ENCODE results near the gene PEX5. TPM values are rescaled to one million over a fixed set of nuclear protein-coding genes. Genes with fewer than 3 reads are reported as not detected.
"Not testable (repeated sequence)": the region's sequence is repeated elsewhere in the genome, so short reads cannot be mapped to it uniquely, and the experiment has no call there.

The PEX5 gene
- total RNA-seq, 2 donors from 2014 or later: 31.5 to 33.1 TPM

DNA sequence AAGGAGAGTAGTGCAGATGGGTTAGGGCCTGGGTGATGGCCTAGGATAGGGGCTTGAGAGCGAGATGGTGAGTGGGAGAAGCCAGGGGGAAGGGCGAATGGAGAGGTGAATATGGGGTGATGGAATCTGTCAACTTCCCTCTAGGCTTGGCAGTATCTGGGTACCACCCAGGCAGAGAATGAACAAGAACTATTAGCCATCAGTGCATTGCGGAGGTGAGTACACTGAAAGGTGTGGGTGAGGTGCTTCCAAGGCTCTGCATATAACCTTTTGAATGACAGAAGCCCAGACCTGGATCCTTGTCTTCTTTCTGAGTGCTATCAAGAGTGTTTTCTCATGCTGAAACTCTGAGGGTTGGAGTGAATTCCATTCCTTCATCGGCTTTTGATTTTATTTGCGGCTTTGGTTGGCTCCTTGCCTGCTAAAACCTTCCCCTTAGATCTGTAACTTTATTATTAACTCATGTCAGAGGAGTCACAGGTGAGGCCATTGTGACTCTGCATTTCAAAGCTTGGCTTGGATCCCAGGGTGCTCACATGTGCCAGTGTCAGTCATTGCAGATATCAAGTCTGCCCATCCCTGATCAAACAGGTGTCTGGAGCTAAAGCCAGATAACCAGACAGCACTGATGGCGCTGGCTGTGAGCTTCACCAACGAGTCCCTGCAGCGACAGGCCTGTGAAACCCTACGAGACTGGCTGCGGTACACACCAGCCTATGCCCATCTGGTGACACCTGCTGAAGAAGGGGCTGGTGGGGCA, 18.6 kb downstream of the PEX5 start:
- intact Hi-C loops (cut with DNase I): no loop called here
- ATAC-seq (no peak), DNase-seq (no peak)

DNA sequence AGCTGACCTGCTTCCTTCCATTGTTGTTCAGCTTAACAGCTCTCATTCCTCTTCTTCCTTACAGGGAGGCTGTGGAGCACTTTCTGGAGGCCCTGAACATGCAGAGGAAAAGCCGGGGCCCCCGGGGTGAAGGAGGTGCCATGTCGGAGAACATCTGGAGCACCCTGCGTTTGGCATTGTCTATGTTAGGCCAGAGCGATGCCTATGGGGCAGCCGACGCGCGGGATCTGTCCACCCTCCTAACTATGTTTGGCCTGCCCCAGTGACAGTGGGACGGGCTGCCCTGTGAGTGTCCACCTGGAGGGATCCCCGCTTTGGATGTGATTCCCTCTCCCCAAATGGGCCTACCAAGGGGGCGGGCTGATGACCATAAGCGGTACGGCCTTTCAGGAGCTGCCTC, 20.5 kb downstream of the PEX5 start:
- intact Hi-C loops (cut with DNase I): no loop called here
- ATAC-seq (no peak), DNase-seq (no peak)

DNA sequence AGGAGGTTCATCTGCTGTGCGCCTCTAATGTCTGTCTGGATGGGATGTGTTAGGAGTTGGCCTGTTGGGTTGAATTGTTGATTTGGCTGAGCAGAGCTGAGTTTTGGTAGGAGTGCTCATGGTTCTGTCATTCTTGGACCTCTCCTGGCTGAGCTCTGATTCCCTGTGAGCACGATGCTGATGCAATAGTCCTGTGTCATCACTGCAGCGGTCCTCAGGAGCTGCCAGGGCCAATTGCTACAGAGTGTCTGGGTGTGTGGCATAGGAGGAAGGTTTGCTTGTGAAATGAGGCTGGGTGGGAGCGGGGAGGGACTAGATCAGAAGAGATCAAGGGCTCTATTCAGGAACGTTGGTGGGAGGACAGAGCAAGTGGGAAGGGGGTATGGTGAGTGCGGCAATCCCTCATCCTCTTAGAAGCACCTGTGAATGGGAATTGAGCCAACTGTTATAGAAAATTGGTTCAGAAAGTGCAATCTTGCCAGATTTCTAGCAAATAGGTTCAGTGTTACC, 21.2 kb downstream of the PEX5 start:
- peak in 1 of 2 donors; percentile 70 for ATAC-seq
- intact Hi-C loops (cut with DNase I): no loop called here
- DNase-seq: no peak

DNA sequence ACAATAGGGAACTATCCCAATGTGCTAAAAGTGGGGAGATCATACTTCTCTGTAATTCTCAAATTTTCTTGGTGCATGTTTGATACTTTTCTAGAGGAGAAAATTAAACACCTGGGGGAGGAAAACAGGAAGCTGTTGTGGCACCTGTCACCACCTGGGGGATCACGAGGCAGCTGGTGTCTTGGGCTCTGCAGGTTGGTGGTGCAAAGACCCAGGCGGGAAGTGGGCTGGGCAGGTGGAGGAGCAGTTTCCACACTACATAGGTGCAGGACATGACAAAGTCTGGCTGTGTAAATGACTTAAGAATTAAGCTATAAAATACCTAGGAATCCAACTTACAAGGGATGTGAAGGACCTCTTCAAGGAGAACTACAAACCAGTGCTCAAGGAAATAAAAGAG, 23.2 kb downstream of the PEX5 start:
- DNase-seq (no peak), ATAC-seq (no peak)
- intact Hi-C loops (cut with DNase I): no loop called here

DNA sequence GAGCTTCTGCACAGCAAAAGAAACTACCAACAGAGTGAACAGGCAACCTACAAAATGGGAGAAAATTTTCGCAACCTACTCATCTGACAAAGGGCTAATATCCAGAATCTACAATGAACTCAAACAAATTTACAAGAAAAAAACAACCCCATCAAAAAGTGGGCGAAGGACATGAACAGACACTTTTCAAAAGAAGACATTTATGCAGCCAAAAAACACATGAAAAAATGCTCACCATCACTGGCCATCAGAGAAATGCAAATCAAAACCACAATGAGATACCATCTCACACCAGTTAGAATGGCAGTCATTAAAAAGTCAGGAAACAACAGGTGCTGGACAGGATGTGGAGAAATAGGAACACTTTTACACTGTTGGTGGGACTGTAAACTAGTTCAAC, 24.3 kb downstream of the PEX5 start:
- intact Hi-C loops (cut with DNase I); DNase-seq; ATAC-seq: not testable (repeated sequence)

DNA sequence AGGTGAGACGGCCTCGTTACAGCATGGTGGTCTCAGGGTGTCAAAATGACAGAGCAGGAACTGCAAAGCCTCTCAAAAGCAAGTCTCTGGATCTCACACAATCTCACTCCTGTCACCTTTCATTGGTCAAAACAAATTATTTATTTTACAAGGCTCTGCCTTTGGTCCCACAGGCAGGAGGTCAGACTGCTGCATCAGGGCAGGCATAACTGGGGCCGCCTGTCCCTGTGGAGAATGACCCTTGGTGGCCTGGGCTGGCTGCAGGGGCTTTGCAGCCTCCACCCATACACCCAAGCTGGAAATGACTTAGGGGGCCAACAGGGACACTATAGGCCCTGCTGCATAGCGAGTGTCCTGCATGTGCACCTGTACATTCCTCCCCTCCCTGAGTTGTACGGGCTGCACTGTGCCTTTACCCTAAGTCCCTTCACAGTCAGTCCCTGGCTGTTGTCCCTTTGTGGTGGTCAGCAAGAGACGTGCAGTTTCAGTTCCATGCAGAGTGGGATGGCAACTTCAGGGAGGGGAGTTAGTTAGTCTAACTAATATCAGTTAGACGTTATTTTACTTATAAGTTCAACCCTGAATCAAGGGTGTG, 28.1 kb downstream of the PEX5 start:
- DNase-seq (no peak), ATAC-seq (no peak)
- intact Hi-C loops (cut with DNase I): loop anchor here in 1 of 2 donors (2.0 kb wide), 1 partner anchor 243 kb away; no protein-coding TSS in a partner anchor

DNA sequence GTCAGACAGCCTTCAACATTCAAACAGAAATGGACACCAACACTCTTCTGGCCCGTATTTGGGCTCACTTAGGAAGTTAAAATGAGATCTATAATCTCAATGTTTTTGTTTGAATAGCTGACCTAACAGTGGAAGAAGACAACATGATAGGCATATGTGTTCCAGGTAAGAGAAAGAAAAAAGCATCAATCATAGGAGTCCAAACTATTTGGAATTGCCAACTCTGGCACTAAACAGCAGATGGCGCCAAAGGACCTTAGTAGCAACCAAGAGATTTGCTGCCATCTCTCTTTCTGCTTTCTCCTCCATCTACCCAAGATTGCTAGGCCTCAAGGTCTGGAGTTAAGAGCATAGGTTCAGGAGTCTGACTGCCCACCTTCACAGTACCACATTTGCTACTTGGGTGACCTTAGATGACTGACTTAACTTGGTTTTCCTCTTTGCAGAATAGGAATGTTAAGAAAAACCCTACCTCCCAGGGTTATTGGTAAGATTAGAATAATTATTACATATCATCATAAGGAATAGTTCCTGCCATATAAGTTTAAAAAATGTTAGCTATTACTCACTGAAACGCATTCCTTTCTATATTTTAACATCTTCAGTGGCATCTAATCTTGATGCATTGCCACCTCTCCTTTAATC, 30.2 kb downstream of the PEX5 start:
- intact Hi-C loops (cut with DNase I): loop anchor here (1.0 to 10.0 kb wide), 5 partner anchors 238 to 585 kb away; no protein-coding TSS in a partner anchor
- ATAC-seq: peak; percentile 55 to 58
- peak; percentile 69 for DNase-seq

DNA sequence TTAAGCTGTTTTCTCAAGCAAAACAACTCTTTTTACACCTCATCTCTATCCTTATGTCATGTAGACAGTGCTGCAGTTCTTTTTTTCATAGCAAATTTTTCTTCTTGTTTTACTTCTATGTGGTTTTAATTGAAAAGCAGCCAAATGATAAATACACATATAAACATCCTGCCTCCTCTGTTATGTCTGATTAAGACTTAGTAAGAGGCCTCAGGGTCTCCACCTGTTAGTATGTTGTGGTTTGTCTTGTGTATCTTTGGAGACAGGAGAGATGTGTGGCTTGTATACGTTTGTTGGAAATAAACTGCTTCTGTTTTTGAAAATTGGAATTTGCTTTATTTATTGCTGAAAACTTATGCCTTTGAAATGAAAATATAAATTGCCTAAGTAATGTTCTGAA, 32.0 kb downstream of the PEX5 start:
- DNase-seq (no peak), ATAC-seq (no peak)
- intact Hi-C loops (cut with DNase I): loop anchor here (5.0 to 10.0 kb wide), 3 partner anchors 236 to 583 kb away; no protein-coding TSS in a partner anchor

DNA sequence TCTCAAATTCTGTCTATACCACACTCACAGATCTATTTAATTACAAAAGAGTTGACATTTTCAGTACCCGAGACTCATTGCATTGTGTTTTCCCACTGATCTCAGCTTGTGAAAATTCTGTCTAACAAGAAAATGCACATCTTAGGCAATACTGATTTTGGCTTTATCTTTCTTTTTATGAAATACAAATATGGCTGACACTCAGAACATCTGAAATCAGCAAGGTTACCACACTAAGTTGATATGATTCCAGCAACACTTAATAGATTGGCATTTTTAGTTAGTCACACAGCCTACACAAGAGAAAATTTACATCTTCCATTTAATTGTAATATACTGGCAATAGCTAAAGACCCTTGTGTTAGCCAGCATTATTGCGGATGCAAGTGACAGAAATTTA, 40.3 kb downstream of the PEX5 start:
- ATAC-seq (no peak), DNase-seq (no peak)
- intact Hi-C loops (cut with DNase I): loop anchor here in 1 of 2 donors (10.0 kb wide), 1 partner anchor 575 kb away; no protein-coding TSS in a partner anchor

DNA sequence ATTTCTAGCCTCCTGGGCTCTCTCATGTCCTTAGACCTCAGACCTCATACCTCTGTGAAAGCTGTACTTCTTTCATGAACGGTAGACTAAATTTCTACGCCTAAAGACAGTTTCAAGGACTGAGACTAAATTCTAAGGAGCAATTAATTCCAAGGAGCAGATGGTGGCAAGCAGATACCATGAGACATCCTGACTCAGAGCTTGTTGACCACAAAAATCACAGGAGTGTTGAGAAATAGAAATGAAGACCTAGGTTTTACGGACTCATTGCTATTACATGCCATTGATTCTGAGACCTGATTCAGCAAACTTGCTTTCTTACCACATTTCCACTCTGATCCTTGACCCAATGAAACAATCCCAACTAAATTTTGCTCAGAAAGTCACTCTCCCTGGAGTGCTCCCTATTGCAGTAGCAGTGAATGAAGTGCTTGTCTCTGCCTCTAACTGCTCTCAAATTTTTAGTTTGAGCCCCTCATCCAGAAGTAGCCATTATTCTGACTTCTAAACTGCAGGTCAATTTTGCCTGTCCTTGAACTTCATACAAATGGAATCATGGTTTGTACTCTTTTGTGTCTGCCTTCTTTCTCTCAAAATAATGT, 52.0 kb downstream of the PEX5 start:
- DNase-seq (no peak), ATAC-seq (no peak)
- intact Hi-C loops (cut with DNase I): no loop called here

DNA sequence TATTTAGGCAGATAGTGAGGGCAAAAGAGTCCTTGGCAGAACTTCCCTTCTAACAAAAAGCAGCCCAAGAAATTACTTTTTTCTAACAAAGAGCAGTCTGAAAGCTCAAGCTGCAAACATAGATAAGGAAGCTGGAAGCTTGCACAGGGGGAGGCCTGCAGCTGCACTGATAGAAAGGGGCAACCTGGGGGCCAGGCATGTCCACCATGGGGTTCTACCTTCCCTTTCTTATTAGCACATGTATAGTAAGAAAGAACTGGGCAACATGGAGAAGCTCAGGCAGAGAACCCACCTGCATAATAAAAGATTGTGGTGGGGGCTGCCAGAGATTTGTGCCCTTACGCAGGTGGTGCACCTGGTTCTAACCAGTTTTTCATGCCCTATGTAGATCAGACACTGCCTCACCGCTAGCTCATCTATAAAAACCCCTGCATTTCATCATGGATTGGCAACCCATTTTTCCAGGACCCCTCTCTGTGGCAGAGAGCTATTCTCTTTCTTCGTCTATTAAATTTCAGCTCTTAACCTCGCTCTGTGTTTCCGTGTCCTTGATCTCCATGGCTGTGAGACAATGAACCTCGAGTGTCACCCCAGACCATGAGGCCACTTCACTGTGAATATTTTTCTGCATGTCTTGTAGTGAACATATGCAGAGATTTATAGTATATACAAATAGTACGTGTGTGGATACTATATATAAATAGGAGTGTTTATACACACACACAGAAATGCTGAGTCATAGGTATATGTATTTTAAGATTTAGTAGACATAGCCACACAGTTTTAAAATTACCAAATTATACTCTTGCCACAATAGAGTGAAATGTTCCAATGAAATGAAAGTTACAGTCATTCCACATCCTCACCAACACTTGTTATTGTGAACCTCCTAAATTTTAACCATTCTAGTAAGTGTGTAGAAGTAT, 53.0 kb downstream of the PEX5 start:
- ATAC-seq (no peak), DNase-seq (no peak)
- intact Hi-C loops (cut with DNase I): no loop called here

DNA sequence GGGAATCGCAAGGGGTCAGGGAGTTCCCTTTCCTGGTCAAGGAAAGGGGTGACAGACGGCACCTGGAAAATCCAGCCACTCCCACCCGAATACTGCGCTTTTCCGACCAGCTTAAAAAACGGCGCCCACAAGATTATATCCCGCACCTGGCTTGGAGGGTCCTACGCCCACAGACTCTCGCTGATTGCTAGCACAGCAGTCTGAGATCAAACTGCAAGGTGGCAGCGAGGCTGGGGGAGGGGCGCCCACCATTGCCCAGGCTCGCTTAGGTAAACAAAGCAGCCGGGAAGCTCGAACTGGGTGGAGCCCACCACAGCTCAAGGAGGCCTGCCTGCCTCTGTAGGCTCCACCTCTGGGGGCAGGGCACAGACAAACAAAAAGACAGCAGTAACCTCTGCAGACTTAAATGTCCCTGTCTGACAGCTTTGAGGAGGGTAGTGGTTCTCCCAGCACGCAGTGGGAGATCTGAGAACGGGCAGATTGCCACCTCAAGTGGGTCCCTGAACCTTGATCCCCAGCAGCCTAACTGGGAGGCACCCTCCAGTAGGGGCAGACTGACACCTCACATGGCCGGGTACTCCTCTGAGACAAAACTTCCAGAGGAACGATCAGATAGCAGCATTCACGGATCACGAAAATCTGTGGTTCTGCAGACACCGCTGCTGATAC, 62.0 kb downstream of the PEX5 start:
- ATAC-seq; intact Hi-C loops (cut with DNase I); DNase-seq: not testable (repeated sequence)

DNA sequence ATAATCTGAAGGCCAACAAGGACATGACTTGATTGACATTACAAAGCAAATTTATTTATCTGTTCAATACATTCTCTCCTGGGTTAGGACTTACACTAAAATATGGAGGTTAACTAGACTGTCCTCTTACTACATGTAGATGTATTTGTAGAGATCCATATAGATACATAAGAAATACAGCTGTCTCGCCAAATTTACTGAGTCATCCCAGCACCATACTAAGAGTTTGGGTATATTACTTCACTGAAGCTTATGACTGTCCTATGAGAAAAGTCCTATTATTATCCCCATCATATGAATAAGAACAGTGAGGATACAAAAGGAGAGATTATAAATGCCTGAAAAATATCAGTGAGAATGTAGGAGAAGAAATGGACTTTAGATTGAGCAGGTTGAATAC, 69.6 kb downstream of the PEX5 start:
- intact Hi-C loops (cut with DNase I): no loop called here
- DNase-seq: no peak
- no peak for ATAC-seq

Other genes with a start within 250 kb of the PEX5 start
- gene RNU7-1, start 245.9 kb upstream of the PEX5 start, total RNA-seq: not detected
- 100 to 1,000 TPM; 249 to 282 TPM for gene C12orf57, start 245.7 kb upstream of the PEX5 start, total RNA-seq
- gene PTPN6, start 238.3 kb upstream of the PEX5 start, total RNA-seq: 10 to 100 TPM; 13.0 to 18.9 TPM
- 100 to 1,000 TPM; 117 to 157 TPM for gene PHB2, start 219.0 kb upstream of the PEX5 start, total RNA-seq
- gene EMG1, start 218.8 kb upstream of the PEX5 start, total RNA-seq: 10 to 100 TPM; 34.4 to 36.6 TPM
- 10 to 100 TPM; 22.6 to 29.4 TPM for gene LPCAT3, start 171.2 kb upstream of the PEX5 start, total RNA-seq
- 100 to 1,000 TPM; 222 to 287 TPM for gene C1S, start 129.0 kb upstream of the PEX5 start, total RNA-seq
- gene C1R, start 97.2 kb upstream of the PEX5 start, total RNA-seq: 100 to 1,000 TPM; 331 to 488 TPM
- gene C1RL, start 80.5 kb upstream of the PEX5 start, total RNA-seq: 10 to 100 TPM; 23.0 to 29.8 TPM
- 1 to 10 TPM in 1 of 2 donors, under 1 TPM in 1; 0.97 to 2.1 TPM for gene RBP5, start 60.8 kb upstream of the PEX5 start, total RNA-seq
- 10 to 100 TPM; 14.7 to 17.0 TPM for gene CLSTN3, start 59.3 kb upstream of the PEX5 start, total RNA-seq
- not detected for gene ACSM4, start 114.4 kb downstream of the PEX5 start, total RNA-seq

All from left cardiac atrium (tissue), 4 donors.